Kidney tubule cell (primary cell): ENCODE results near the gene PPIL1.
A peak's percentile ranks its signal among the peaks of the same experiment; 100 is the strongest.

Experiments used
- DNase-seq: peaks from one replicate; pipeline ENCODE4 v3.0.0-alpha.2; 2018; ENCODE audit warnings: low spot score

PPIL1 gene

GRCh38 chr6:36888654-36889481 lies 14.3 kb upstream of the PPIL1 start:
- no peak for DNase-seq

GRCh38 chr6:36888115-36888643 lies 13.6 kb upstream of the PPIL1 start:
- DNase-seq: no peak

DNA sequence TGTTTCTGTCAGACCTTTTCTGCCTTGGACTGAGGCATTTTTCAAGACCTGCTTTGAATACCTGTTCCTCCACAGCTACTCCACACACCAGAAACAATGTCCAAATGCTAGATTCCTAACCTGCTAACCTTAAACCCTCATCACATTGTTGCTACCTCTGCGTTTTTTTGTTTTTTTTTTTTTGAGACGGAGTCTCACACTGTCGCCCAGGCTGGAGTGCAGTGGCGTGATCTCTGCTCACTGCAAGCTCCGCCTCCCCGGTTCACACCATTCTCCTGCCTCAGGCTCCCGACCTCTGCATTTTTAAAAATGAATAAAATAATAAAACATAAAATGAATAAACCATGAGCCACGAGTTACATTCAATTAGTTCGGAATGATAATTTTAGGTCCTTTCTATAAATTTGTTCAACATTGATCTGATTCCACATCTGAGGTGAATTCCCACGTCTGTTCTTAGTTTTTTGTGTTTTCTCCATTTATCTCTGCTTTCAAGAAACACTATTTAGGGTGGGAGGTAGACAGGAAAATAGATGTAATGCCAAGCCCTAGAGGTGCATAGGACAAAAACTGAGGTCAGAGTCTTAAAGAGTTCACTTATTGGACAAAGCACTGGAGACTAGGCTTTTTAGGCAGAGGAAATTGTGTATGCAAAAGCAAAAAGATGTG lies 12.5 kb upstream of the PPIL1 start:
- DNase-seq: no peak

GRCh38 chr6:36885461-36886401 lies 11.1 kb upstream of the PPIL1 start, which contains the start of gene C6orf89:
Gene C6orf89 (plus strand): TSS chr6:36885952. CDS start chr6:36899445, 13,493 bp downstream.
- DNase-seq: peak; percentile 98

DNA sequence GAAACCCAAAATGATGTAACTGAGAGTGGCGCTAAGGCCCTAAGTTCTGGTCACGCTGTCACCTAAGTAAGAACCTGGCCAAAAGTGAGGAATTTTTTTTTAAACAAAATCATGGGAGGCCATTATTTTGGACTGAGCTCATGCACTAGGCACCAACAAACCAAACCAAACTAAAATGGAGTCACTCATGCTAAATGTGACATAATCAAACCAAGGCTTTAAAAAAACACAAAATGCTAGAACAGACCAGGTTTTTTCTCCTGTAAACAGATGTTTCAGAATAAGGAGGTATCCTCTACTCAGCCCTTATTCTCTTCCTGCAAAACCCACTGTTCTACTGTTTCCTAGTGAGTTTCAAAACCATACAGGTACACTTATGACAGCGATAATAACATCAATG lies 10.0 kb upstream of the PPIL1 start:
- DNase-seq: no peak

DNA sequence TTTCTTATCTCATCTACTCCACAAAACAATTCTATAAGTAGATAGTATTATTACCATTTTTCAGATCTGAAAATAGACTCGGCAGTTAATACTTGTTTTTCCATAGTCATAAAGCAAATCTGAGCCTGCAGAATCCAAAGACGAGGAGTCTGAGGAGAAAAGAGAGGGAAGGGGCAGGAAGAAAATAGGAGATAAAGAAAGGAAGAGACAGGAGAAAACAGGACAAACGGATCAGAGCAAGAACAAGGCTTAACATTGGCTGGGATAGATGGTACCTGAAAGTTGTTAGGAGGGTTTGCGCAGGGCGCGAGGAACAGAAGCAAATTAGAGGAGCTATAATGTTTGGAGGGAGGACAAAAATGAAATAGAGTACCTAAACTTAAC lies 639 bp upstream of the PPIL1 start:
- DNase-seq: no peak

DNA sequence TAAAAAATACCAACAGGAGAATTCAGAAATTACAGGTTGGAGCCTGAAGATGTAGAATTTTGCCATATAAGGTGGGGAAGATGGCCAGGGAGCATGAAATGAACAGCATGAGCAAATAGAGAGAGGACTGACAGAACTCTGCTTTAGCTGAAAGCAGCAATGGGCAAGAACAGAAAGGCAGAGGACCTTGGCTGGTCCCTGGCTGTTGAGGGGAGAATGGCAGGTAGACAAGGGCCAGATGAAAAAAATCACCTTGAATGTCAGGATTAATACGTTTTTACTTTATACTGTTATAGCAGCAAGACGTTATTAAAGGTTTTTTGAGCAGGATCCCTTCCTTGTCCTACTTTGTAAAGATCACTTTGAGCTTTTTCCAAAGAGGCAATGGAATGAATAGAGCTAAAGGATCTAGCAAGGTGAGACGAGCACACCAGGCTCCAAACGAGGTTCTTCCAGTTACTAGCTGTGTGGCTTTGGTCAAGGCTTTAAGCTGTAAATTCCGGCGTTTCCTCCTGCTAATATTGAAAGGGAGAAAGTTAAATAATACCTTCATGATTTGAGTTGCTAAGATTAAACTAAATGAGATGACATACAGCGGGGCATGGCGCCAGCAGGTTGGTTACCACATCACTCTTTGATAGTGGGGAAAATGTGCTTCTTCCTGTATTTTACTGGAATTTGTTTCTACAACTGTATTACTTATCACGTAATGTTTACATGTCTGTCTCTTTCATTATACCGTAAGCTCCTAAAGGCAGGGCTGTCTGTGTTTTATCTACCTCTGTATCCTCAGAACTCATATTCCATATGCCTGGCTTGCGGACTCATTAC lies 776 bp downstream of the PPIL1 start:
- peak; percentile 28 for DNase-seq

- no peak for DNase-seq
Measured at GRCh38 chr6:36873115-36873514, 1.5 kb downstream of the PPIL1 start.

GRCh38 chr6:36871686-36872085 lies 2.9 kb downstream of the PPIL1 start:
- DNase-seq: no peak

DNA sequence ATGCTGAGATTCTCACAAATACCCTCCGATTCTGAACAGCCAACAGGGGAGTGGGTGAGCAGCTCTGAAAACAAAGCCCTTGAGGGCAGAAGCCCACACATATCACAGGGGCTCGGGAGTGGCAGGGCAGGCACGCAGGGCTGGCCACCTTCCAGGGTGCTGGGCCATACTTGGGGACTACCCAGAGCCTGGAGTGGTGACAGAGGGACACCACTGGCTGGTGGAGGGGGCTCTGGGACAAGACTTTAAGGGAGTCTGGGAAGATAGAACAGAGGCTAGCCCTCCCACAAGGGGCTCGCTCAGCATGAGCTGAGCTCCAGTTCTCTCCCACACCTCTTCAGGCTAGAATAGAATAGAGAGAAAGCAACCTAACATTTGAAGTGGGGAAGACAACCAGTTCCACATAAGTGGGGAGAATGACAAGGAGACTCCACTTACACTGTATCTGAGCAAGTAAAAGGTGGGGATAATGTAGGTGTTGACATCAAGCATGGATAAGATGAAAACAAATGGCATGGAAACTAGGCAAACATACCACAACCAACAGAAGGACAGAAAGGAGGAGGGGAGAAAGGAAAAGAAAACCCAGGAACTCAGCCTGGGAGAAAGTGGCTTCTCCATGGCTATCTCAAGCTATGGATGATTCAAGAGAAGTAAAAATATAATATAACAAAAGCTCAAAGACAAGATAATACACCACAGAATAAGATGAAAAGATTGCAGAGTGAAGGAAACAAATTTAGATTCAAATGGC lies 7.0 kb downstream of the PPIL1 start:
- DNase-seq: no peak

- DNase-seq: no peak
Measured at GRCh38 chr6:36865835-36866234, 8.8 kb downstream of the PPIL1 start.

DNA sequence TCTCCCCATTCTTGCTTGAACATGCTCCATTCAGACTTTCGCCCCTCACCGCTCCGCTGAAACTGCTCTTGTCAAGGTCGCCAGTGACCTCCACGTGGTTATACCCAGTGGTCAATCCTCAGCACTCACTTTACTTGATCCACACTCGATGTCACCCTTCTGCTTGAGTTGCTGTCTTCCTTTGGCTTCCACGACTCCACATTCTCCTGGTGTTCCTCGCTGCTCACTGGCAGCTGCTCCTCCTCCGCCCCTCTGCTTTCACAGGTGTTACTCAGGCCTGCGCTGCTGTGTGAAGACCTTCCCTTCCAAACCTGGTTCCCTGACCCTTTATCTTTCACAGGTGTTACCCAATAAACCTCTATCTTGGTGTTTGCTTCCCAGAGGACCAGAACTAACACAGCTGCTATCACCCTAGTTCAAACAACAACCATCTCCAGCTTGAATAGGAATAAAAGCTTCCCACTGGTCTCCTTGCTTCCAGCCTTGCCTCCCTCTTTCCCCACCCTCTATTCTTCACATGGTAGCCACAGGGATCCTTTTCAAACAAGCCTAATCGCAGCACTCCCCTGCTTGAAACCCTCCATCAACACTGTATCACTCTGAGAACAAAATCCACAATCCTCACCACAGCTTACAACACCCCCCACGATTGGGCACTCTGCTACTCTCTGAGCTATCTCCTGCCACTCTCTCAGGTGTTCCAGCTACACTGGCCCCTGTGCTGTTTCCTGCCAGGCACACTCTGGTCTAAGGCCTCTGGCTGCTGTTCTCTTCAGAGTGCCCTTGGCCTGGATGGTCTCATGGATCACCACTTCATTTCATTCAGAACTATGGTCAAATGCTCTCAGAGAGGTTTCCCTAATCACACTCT lies 10.7 kb downstream of the PPIL1 start:
- no peak for DNase-seq

GRCh38 chr6:36862848-36863382 lies 11.7 kb downstream of the PPIL1 start:
- no peak for DNase-seq

DNA sequence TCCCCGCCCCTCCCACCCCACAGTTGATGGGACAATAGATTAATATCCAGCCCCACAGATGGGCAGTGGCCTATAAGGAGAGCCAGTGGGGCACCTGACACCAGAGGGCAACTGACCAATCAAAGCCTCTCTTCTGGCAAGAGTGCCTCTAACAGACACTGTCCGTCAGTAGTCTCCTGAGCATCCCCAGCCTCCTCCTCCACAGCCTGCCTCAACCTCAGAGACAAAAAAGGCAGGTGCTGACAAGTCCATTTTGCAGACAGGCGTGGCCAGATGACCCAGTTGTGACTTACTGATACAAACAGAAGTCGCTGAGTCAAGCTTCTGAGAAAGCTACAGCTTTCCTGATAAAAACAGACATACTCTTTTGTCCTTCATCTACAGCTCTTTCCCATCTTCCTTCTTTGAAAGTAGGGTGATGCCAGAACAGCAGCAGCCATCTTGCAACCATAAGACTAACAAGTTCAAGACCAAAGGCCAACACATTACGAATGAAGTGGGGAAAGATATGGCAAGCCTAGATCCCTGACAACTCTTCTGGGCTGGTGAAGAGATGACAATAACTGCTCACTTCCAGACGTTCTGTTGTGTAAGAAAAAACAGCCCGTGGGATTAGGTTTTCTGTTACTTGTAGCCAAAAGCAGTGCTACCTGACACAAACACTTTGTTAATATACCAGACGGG lies 12.3 kb downstream of the PPIL1 start:
- DNase-seq: no peak

DNA sequence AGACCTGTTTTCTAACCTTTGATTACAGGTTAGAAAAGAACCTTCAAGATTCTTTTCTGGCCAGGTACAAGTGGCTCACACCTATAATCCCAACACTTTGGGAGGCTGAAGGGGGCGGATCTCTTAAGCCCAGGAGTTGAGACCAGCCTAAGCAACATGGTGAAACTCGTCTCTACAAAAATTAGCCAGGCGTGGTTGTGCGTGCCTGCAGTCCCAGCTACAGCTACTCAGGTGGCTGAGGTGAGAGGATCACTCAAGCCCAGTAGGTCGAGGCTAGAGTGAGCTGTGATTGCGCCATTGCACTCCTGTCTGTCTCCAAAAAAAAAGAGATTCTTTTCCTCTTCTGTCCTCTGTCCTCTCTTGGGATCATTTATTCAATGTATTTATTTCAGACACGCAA lies 14.5 kb downstream of the PPIL1 start:
- no peak for DNase-seq

DNA sequence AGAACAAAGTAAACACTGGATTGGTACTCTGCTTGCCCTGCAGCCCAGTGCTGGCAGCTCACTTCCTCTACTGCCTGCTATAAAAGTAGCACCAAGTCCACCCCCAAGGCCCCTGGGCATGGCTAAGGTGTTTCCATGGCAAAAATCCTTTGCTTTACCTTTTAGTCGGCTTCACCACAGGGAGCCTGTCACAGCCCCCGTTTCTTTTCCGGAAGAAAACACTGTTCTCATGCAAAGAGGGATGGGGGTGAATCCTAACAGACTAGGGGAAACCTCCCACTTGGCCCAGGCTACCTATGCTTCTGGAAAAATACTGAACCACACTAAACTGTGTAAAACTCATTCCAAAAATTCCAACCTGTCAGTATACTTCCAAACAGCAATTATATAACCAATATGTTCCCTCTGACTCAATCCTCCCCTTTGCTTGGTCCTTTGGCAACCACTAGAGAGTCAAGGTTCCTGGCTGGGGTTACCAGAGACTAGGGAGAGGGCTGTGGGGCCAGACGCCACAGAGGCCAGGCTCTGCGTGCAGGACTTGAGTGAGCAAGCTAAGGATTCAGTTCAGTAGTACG lies 16.1 kb downstream of the PPIL1 start:
- DNase-seq: no peak

GRCh38 chr6:36857325-36857724 lies 17.3 kb downstream of the PPIL1 start:
- DNase-seq: no peak

GRCh38 chr6:36856277-36856676 lies 18.3 kb downstream of the PPIL1 start:
- peak; percentile 21 for DNase-seq
